ENCODE data around the gene SLC24A3.

Gene SLC24A3

GRCh38 chr20:19593762-19594161 lies 381.3 kb downstream of the SLC24A3 start:
- DNase-seq (ENCODE audit: low read depth, low spot score): no peak
- no peak overlapping the region for H3K4me3 ChIP-seq (ENCODE audit: low read depth, low read length)
- in situ Hi-C loops (cut with HindIII; ENCODE audit: low sequenced_read_pairs): no loop called here
- no peak for TF ChIP-seq CTCF (IDR thresholded peaks at IDR 0.05; ENCODE audit: low read depth, low read length)

GRCh38 chr20:19594896-19595295 lies 382.5 kb downstream of the SLC24A3 start:
- in situ Hi-C loops (cut with HindIII; ENCODE audit: low sequenced_read_pairs): no loop called here
- H3K4me3 ChIP-seq (ENCODE audit: low read depth, low read length): no peak overlapping the region
- no peak for DNase-seq (ENCODE audit: low read depth, low spot score)
- no peak for TF ChIP-seq CTCF (IDR thresholded peaks at IDR 0.05; ENCODE audit: low read depth, low read length)

DNA sequence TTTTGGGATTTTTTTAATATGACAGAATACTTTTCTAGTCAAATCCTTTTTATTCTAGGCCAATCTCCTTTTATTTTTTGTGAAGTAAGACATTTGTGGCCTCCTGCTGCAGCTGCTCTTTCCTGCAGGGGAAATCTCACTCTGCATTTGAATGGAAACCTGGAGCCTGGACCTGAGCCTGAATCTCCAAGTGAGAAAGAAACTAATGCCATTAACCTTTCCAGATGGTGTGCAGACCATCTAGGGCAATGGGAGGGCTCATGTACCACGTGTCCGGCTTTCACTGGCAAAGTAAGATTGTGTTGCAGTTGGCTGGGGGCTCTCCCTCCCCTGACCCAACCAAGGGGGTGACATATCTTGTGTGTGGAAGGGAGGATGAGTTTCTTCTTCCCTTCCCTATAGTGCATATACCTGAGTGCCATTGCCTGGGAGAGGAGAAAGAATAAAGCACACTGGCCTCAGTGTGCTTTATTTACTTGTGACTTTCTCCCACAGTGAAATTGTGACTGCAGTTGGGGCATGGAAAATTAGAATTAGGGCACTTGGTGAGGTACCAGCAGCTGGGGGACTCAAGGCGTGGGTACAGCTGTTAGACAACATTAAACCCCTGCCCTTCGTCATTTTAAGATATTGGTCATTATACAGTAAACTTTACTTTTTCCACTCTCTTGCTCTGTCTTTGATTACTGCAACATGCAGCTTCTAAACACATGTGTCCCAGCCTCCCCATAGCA lies 385.8 kb downstream of the SLC24A3 start:
- TF ChIP-seq CTCF (IDR thresholded peaks at IDR 0.05; ENCODE audit: low read depth, low read length): no peak
- DNase-seq (ENCODE audit: low read depth, low spot score): no peak
- in situ Hi-C loops (cut with HindIII; ENCODE audit: low sequenced_read_pairs): no loop called here
- no peak overlapping the region for H3K4me3 ChIP-seq (ENCODE audit: low read depth, low read length)

- no peak for TF ChIP-seq CTCF (IDR thresholded peaks at IDR 0.05; ENCODE audit: low read depth, low read length)
- no peak for DNase-seq (ENCODE audit: low read depth, low spot score)
- in situ Hi-C loops (cut with HindIII; ENCODE audit: low sequenced_read_pairs): no loop called here
- H3K4me3 ChIP-seq (ENCODE audit: low read depth, low read length): no peak overlapping the region
These were observed 386.8 kb downstream of the SLC24A3 start for GRCh38 chr20:19599200-19599599.

- DNase-seq (ENCODE audit: low read depth, low spot score): no peak
- no peak for TF ChIP-seq CTCF (IDR thresholded peaks at IDR 0.05; ENCODE audit: low read depth, low read length)
- in situ Hi-C loops (cut with HindIII; ENCODE audit: low sequenced_read_pairs): no loop called here
- H3K4me3 ChIP-seq (ENCODE audit: low read depth, low read length): no peak overlapping the region
These were observed 387.6 kb downstream of the SLC24A3 start for GRCh38 chr20:19600042-19600441.

GRCh38 chr20:19601126-19601810 lies 388.8 kb downstream of the SLC24A3 start:
- in situ Hi-C loops (cut with HindIII; ENCODE audit: low sequenced_read_pairs): no loop called here
- no peak overlapping the region for H3K4me3 ChIP-seq (ENCODE audit: low read depth, low read length)
- no peak for TF ChIP-seq CTCF (IDR thresholded peaks at IDR 0.05; ENCODE audit: low read depth, low read length)
- DNase-seq (ENCODE audit: low read depth, low spot score): no peak

All from astrocyte of the spinal cord (primary cell).